Measurements from ENCODE around the gene DAAM2. TPM values are rescaled to one million over a fixed set of nuclear protein-coding genes. Genes with fewer than 3 reads are reported as not detected.

Gene DAAM2
- polyA plus RNA-seq, 1 of the 3 experiments (the other 2 are of a cell fraction), result 0.20 TPM

DNA sequence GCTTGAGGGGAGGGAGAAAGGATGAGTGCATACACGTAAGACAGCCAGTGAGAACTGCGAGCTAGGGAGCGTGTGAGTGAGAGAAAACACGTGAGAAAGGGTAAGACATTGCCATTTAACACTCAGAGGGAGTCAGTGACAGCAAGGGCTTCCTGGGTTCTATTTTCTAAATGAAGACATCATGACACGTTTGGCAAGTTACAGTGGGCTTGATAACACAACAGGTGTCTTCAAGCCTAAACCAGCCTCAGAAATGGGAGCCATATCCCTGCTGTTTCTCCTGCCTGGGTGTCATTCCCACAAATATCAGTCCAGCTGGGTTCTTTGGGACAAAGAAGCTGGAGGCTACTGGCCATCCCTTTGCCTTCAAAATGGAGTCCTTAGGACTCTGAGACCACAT is 159.0 kb downstream of the DAAM2 start:
- Histone ChIP-seq H3K9me2 (no peaks in the 10 kb centered on the region), H3K9me3 (no peaks in the 10 kb centered on the region), H3K79me2 (ENCODE audit: insufficient read depth) (no peaks in the 10 kb centered on the region), H4K20me1 (ENCODE audit: insufficient read depth) (no peaks in the 10 kb centered on the region), H3F3A (replicated peaks; ENCODE audit: insufficient read depth) (no peaks in the 10 kb centered on the region), H3K4me1 (ENCODE audit: control insufficient read depth in 1 of 2, insufficient read depth in 2 of 2, low read depth in 1 of 2, low read length in 1 of 2) (peaks cover 0 to 4% of the 10 kb centered on the region in 2 experiments; a peak in 2 of 4 replicates), H3K27ac (ENCODE audit: low read depth in 2 of 2, low read length in 1 of 2) (no peak overlapping the region), H3K9ac (no peak overlapping the region), H3K27me3 (ENCODE audit: insufficient read depth) (no peaks in the 10 kb centered on the region), H3K4me3 (ENCODE audit: low read depth in 2 of 2, low read length in 1 of 2) (no peak overlapping the region), H2AFZ (ENCODE audit: low read depth) (no peak overlapping the region), H3K4me2 (no peak overlapping the region), H3K36me3 (replicated peaks in 1 of 2; ENCODE audit: control insufficient read depth in 1 of 2, insufficient read depth in 2 of 2, low read length in 1 of 2) (no peaks in the 10 kb centered on the region)
- CTCF ChIA-PET, result interaction anchor here (2.0 kb wide), 1 partner anchor 30 kb away, joined by 5 read pairs; no protein-coding TSS in a partner anchor
- TF ChIP-seq NRF1 (IDR thresholded peaks at IDR 0.05; ENCODE audit: low read depth, low read length) (no peak), FOSL2 (IDR thresholded peaks at IDR 0.05; ENCODE audit: borderline replicate concordance, low read depth) (no peak), FOXM1 (IDR thresholded peaks at IDR 0.05; ENCODE audit: low read depth) (no peak), TAF1 (IDR thresholded peaks at IDR 0.05; ENCODE audit: borderline replicate concordance, low read depth, low read length) (no peak), FOXJ3 (CRISPR knock-in tag; IDR thresholded peaks at IDR 0.05) (no peak), NFIC (IDR thresholded peaks at IDR 0.05; ENCODE audit: borderline replicate concordance) (no peak), RAD21 (IDR thresholded peaks at IDR 0.05; ENCODE audit: low read length) (no peak), EZH2phosphoT487 (IDR thresholded peaks at IDR 0.05; ENCODE audit: borderline replicate concordance, low read depth) (no peak), SIN3A (IDR thresholded peaks at IDR 0.05; ENCODE audit: borderline replicate concordance, low read depth, low read length) (no peak), CHD2 (IDR thresholded peaks at IDR 0.05; ENCODE audit: low read length, partially characterized antibody) (no peak)
- TF ChIP-seq, protein P1, sequence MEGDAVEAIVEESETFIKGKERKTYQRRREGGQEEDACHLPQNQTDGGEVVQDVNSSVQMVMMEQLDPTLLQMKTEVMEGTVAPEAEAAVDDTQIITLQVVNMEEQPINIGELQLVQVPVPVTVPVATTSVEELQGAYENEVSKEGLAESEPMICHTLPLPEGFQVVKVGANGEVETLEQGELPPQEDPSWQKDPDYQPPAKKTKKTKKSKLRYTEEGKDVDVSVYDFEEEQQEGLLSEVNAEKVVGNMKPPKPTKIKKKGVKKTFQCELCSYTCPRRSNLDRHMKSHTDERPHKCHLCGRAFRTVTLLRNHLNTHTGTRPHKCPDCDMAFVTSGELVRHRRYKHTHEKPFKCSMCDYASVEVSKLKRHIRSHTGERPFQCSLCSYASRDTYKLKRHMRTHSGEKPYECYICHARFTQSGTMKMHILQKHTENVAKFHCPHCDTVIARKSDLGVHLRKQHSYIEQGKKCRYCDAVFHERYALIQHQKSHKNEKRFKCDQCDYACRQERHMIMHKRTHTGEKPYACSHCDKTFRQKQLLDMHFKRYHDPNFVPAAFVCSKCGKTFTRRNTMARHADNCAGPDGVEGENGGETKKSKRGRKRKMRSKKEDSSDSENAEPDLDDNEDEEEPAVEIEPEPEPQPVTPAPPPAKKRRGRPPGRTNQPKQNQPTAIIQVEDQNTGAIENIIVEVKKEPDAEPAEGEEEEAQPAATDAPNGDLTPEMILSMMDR (IDR thresholded peaks at IDR 0.05), result no peak
- TF ChIP-seq, protein P2, sequence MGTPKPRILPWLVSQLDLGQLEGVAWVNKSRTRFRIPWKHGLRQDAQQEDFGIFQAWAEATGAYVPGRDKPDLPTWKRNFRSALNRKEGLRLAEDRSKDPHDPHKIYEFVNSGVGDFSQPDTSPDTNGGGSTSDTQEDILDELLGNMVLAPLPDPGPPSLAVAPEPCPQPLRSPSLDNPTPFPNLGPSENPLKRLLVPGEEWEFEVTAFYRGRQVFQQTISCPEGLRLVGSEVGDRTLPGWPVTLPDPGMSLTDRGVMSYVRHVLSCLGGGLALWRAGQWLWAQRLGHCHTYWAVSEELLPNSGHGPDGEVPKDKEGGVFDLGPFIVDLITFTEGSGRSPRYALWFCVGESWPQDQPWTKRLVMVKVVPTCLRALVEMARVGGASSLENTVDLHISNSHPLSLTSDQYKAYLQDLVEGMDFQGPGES (IDR thresholded peaks at IDR 0.05; ENCODE audit: low read depth, low read length), result no peak
- POLR2A ChIA-PET, result no interaction called here
- 14% methylated on average over 5 of the region's 5 CpGs for WGBS (ENCODE audit: low lambda C conversion rate)
- no peak for DNase-seq

DNA sequence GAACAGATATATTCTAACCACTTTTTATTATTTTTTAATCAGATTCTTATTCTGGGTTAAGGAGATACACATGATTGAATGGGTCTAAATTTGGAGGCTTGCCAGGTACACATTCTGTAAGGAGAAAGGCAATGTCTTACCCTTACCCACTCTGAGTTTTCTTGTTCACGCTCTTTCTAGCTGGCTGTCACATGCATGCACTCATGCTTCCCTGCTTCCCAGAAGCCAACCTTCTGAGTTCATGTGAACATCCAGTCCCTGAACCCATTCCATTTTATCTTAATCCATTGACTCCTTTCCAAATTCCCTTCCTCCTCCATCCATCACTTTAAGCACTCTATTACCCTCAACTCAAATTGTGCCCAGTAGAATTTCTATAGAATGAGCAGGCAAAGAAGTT is 159.5 kb downstream of the DAAM2 start:
- Histone ChIP-seq H3K9me3 (no peaks in the 10 kb centered on the region), H3K36me3 (replicated peaks in 1 of 2; ENCODE audit: control insufficient read depth in 1 of 2, insufficient read depth in 2 of 2, low read length in 1 of 2) (no peaks in the 10 kb centered on the region), H3K27ac (ENCODE audit: low read depth in 2 of 2, low read length in 1 of 2) (no peak overlapping the region), H3K79me2 (ENCODE audit: insufficient read depth) (no peaks in the 10 kb centered on the region), H3F3A (replicated peaks; ENCODE audit: insufficient read depth) (no peaks in the 10 kb centered on the region), H3K4me3 (ENCODE audit: low read depth in 2 of 2, low read length in 1 of 2) (no peak overlapping the region), H3K4me2 (no peak overlapping the region), H4K20me1 (ENCODE audit: insufficient read depth) (no peaks in the 10 kb centered on the region), H3K9me2 (no peaks in the 10 kb centered on the region), H3K4me1 (ENCODE audit: control insufficient read depth in 1 of 2, insufficient read depth in 2 of 2, low read depth in 1 of 2, low read length in 1 of 2) (peaks cover 0 to 4% of the 10 kb centered on the region in 2 experiments; a peak in 2 of 4 replicates), H2AFZ (ENCODE audit: low read depth) (no peak overlapping the region), H3K9ac (no peak overlapping the region), H3K27me3 (ENCODE audit: insufficient read depth) (no peaks in the 10 kb centered on the region)
- ChIA-PET CTCF (interaction anchor here (2.0 kb wide), 1 partner anchor 30 kb away, joined by 5 read pairs; no protein-coding TSS in a partner anchor), POLR2A (interaction anchor here (1.1 kb wide), 1 partner anchor 18 kb away, joined by 3 read pairs; the partner anchor contains the start of gene MOCS1)
- WGBS (ENCODE audit: low lambda C conversion rate), result 50% methylated on average over 1 of the region's 1 CpG
- DNase-seq, result no peak
- no peak for TF ChIP-seq NRF1 (IDR thresholded peaks at IDR 0.05; ENCODE audit: low read depth, low read length)
- TF ChIP-seq SMC3 (IDR thresholded peaks at IDR 0.05; ENCODE audit: low read depth, low read length), result no peak
- TF ChIP-seq, protein P3, sequence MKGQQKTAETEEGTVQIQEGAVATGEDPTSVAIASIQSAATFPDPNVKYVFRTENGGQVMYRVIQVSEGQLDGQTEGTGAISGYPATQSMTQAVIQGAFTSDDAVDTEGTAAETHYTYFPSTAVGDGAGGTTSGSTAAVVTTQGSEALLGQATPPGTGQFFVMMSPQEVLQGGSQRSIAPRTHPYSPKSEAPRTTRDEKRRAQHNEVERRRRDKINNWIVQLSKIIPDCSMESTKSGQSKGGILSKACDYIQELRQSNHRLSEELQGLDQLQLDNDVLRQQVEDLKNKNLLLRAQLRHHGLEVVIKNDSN (IDR thresholded peaks at IDR 0.05; ENCODE audit: borderline replicate concordance, low read depth), result no peak
- no peak for TF ChIP-seq GATA2 (CRISPR knock-in tag; IDR thresholded peaks at IDR 0.05)
- TF ChIP-seq MEF2A (IDR thresholded peaks at IDR 0.05; ENCODE audit: borderline replicate concordance, low read depth), result no peak
- TF ChIP-seq NFIC (IDR thresholded peaks at IDR 0.05; ENCODE audit: borderline replicate concordance), result no peak
- TF ChIP-seq TCF12 (IDR thresholded peaks at IDR 0.05), result no peak
- TF ChIP-seq GABPA (IDR thresholded peaks at IDR 0.05; ENCODE audit: low read depth), result no peak
- no peak for TF ChIP-seq MXI1 (IDR thresholded peaks at IDR 0.05; ENCODE audit: low read depth, low read length)
- TF ChIP-seq, protein P4, sequence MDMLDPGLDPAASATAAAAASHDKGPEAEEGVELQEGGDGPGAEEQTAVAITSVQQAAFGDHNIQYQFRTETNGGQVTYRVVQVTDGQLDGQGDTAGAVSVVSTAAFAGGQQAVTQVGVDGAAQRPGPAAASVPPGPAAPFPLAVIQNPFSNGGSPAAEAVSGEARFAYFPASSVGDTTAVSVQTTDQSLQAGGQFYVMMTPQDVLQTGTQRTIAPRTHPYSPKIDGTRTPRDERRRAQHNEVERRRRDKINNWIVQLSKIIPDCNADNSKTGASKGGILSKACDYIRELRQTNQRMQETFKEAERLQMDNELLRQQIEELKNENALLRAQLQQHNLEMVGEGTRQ (IDR thresholded peaks at IDR 0.05; ENCODE audit: borderline replicate concordance, low read depth, low read length), result no peak
- TF ChIP-seq POLR2AphosphoS5 (IDR thresholded peaks at IDR 0.05; ENCODE audit: low read depth, low read length), result no peak
- TF ChIP-seq, protein P5, sequence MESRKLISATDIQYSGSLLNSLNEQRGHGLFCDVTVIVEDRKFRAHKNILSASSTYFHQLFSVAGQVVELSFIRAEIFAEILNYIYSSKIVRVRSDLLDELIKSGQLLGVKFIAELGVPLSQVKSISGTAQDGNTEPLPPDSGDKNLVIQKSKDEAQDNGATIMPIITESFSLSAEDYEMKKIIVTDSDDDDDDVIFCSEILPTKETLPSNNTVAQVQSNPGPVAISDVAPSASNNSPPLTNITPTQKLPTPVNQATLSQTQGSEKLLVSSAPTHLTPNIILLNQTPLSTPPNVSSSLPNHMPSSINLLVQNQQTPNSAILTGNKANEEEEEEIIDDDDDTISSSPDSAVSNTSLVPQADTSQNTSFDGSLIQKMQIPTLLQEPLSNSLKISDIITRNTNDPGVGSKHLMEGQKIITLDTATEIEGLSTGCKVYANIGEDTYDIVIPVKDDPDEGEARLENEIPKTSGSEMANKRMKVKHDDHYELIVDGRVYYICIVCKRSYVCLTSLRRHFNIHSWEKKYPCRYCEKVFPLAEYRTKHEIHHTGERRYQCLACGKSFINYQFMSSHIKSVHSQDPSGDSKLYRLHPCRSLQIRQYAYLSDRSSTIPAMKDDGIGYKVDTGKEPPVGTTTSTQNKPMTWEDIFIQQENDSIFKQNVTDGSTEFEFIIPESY (IDR thresholded peaks at IDR 0.05; ENCODE audit: borderline replicate concordance, low read depth), result no peak
- TF ChIP-seq RFX5 (IDR thresholded peaks at IDR 0.05; ENCODE audit: low read length), result no peak
